HG03139 (cell line): ENCODE measurements around the gene RAB11FIP5.

Experiments used
- ATAC-seq: cut with Tn5 transposase; IDR thresholded peaks from one replicate; pipeline ENCODE4 v1.9.1; 2021; ENCODE audit not compliant: unreplicated experiment

The RAB11FIP5 gene

DNA sequence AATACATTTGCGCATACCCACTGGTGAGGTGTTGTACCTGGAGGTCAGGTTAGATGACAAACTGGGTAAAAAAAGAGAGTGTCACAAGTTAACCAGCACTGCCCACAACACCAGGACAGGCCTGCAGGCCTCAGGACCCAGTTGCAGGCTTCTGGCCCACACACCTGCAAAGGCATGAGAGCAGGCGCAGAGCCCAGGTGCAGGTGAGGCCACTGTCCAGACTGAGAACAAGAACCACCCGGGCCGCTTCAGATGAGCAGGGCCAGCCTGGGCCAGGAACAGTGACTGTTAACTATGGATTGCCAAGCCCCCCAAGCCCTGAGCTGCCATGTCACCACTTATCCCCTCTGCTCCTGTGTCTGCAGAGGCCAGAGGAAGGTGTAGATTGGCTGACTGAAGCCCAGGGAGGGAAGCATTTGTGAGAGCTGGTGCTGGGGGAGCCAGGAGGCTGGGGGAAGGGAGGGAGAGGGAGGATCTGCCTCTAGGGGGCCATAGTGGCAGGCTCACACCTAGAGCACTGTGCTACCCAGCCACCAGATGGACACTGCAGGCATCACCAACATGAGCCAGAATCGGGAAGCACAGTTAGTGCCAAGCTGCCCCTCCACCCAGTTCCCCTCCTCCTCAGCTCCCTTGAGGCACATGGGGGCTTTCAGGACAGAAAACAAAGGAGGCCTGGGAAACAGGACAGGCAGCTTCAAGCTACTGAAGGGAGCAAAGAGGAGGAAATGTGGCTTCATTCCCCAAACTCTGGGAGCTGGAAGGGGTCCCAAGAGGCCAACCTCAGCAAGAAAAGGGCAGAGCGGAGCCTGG lies 76.6 kb downstream of the RAB11FIP5 start:
- no peak for ATAC-seq

DNA sequence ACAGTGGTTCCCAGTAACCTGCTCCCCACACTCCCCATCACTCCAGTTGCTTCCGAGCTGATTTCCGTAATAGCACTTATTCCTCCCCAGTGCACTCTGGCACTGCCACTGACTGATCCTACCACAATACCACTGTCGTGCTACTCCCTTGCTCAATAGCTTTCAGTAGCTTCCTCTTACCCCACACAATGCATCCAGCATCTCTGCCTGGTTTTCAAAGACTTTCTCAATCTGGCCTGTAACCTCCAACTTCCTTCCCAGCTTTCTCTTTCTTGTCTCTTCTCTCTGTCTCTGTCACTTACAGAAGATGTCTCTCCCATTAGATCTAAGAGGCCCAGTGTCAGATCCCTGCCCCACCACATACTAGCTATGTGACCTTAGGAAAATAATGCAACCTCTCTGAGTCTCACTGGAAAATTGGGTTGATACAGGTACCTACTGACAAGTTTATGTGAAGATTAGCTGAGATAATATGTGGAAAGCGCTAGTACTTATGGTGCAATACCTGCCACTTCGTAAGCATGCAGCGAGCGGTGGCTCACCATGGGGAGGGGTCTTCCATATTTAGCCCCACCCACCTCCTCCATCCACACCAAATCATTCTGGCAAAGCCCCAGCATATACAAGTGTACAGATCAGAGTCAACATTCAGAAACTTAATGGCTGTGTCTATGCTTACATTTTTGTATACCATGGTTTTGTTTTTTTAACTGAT lies 77.9 kb downstream of the RAB11FIP5 start:
- ATAC-seq, result no peak

DNA sequence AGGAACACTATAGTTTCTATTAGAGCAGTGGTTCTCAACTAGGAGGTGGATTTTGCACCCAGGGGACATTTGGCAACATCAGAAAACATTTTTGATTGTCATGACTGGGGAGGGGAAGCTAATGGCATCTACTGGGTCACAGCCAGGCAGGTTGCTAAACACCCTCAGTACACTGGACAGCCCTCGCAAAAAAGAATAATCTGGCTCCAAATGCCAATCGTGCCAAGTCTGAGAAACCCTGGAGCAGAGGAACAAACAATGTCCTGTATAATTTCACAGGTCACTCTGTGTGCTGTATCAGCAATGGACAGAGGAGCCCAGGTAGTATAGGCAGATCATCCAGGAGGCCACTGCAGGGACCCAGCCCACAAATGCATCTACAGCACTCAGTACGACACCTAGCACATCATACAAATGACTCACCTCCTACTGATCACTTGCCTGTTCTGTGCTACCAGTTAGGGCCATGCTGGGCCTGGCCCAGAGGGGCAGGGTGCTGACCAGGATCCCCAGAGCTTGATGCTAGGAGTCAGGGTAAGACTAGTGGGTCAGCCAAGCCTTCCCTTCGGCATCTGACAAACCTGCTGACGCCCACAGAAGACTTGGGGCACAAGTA lies 78.9 kb downstream of the RAB11FIP5 start:
- ATAC-seq, result no peak

DNA sequence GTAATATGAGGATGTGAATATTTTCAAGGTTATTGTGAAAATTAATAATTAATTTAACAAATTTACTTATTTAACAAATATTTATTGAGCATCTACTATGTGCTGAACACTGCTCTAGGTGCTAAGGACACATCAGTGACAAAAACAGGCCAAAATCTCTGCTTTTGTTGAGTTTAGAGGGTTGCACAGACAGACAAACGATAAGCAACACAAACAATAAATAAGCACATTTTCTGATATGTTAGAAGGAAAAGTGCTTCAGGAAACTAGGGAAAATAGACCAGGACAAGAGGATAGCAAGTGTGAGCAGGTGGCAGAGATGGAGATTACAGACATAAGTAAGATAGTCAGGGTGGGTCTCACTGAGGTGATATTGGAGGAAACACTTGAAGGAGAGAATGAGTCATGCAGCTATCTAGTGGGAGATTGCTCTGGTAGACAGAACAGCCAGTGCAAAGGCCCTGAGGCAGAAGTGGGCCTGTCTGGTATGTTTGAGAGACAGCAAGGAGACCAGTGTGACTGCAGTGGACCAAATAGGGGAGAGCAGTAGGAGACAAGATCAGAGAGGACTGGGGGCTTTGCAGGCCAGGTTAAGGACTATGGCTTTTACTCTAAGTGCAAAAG lies 79.5 kb downstream of the RAB11FIP5 start:
- no peak for ATAC-seq

DNA sequence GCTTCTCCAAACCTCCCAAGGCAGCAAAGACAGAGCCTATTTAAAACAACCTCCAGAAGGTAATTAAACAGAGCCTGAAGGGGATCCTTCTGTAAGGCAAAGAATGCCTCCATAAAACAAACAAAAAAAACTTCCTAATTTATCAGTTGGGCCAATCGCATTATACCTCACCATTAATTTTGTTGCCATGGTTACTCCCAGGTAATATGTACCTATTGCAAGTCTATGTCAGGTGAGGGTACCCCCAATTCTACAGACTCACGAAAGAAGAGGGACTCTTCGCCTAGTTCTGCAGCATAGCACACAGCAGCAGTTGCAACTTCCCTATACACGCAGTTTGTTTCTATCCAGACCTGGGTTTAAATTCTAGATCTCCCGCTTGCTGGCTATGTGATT lies 80.0 kb downstream of the RAB11FIP5 start:
- no peak for ATAC-seq

DNA sequence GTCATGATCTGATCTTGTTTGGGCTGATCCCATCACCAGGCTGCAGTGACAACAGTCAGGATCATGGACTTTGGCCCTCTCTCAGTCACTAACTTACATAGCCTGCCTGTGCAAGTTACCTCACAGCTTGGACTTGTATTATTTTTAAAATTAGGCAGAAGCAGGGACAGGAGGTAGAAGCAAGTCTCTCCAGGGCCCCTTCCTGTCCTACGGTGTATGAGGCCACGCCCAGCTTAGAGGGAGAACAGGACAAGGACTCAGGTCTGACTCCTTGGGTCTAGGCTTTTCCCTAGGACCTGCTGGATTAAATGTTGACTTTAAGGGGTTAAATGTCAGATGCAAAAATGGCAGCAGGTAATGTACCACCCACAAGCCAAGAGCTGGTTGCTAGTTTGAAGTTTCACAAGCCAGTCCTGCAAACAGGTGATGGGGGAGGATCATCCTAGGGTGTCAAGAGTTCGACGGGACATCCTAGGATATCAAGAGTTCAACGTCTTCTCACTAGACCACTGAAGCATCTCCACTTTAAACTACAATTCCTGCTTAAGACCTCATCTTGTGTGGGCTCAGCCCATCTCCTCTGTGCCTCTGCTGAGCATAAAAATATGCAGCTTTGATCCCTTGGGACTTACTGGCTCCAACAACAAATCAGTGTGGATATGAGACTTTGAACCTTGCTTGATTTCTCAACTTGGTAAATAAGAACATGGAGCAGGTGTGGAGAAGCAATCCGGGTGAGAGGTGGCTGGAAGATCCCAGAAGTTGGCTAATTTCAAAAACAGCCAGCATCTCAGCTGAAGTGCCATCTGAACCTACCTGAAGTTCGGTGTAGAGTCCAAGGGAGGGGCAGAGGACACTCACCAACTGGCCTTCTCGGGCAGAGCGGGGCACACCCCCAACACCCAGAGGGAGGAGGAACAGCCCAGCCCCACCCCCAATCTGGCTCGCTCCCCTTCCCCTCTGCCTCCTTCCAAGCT lies 80.7 kb downstream of the RAB11FIP5 start:
- no peak for ATAC-seq

DNA sequence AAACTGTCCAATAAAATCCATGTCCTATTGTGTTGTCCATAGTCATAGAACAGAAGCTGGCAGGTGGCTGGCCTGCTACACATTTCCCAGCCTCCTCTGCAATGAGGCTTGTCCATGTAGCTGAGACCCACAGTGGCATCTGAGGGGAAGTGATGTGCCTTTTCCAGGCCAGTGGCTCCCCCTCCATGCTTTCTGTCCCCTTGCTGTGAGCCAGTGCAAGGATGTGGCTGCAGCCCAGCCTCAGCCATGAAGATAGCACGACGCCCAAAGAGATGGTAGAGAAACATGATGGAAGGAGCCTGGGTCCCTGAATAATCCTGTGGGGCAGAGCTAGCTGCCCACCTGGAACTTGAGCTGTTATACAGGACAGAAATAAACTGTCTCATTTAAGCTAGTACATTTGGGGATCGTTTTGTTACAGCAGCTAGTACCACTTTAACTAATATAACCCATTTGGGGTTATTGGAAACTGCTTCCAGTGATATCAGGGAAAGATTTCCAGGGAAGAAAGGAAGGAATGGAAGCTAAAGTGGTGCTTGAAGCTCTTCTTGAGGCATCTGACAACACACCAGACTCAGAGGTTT lies 81.6 kb downstream of the RAB11FIP5 start:
- ATAC-seq, result no peak

DNA sequence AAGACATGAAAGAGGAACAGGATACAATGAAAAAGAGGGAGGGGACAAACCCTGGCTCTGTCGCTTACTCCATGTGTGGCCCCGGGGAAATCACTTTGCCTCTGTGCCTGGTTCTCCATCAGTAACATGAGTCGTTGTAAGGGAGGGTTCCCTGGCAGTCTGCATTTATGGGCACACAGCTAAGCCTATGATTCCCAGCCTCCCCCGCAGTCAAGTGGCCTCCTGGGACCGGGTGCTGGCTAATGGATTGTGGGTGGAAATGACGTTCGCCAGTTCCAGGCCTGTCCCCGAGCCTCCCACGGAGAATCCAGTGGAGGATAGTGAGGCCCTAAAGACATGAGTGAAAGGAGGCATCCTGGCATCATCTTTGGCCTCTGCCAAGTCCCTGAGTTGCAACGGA lies 83.9 kb downstream of the RAB11FIP5 start:
- ATAC-seq, result no peak

DNA sequence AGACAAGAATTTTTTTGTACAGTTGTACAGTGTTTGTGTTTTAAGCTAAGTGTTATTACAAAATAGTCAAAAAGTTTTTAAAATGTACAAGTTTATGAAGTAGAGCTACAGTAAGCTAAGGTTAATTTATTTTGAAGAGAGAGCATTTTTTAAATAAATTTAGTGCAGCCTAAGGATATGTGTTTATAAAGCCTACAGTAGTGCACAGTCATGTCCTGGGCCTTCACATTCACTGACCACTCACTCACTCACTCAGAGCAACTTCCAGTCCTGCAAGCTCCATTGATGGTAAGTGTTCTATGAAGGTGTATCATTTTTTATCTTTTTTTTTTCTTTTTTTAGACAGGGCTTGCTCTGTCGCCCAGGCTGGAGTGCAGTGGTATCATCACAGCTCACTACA lies 85.4 kb downstream of the RAB11FIP5 start:
- no peak for ATAC-seq

DNA sequence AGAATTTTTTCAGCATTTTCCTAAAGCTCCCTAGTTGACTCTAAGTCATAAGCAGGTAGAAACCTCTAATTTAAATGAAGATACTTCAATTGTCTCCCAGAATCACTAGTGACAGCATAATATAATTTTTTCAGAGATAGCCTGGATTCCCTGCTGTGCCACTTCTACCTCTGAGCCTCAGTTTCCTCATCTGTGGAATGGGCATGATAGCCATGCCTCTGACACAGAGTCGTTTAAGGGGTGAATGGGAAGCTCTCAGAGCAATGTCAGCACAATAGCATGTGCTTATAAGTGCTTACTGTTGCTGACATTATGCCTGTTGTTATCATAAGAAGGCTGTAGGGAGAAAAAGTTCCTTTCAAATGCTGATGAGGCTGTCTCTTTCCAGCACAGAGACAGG lies 89.3 kb downstream of the RAB11FIP5 start:
- no peak for ATAC-seq
